RKO (cell line): ENCODE results near the gene LITAFD.
"Not testable (repeated sequence)": the region's sequence is repeated elsewhere in the genome, so short reads cannot be mapped to it uniquely, and the experiment has no call there.

Source experiments
- DNase-seq: peaks from one replicate; pipeline ENCODE4 v3.0.0-alpha.2; 2016; ENCODE audit warnings: low spot score

LITAFD gene

GRCh38 chr16:8858994-8859912 is 22.9 kb upstream of the LITAFD start:
- DNase-seq: no peak

- no peak for DNase-seq
Observed at GRCh38 chr16:8859913-8860881, 22.0 kb upstream of the LITAFD start.

GRCh38 chr16:8861563-8862308 is 20.4 kb upstream of the LITAFD start:
- no peak for DNase-seq

GRCh38 chr16:8862309-8863130 is 19.6 kb upstream of the LITAFD start:
- no peak for DNase-seq

- peak; percentile 42 for DNase-seq
Observed at GRCh38 chr16:8863594-8864424, 18.3 kb upstream of the LITAFD start.

- DNase-seq: no peak
Observed at GRCh38 chr16:8864480-8865110, 17.6 kb upstream of the LITAFD start.

- no peak for DNase-seq
Observed at GRCh38 chr16:8865145-8865882, 16.8 kb upstream of the LITAFD start.

- DNase-seq: no peak
Observed at GRCh38 chr16:8866118-8866883, 15.8 kb upstream of the LITAFD start.

GRCh38 chr16:8866884-8867215 is 15.3 kb upstream of the LITAFD start:
- no peak for DNase-seq

- DNase-seq: no peak
Observed at GRCh38 chr16:8867216-8867931, 14.8 kb upstream of the LITAFD start.

- peak; percentile 37 for DNase-seq
Observed at GRCh38 chr16:8867932-8868415, 14.2 kb upstream of the LITAFD start.

- DNase-seq: peak; percentile 91
Observed at GRCh38 chr16:8868416-8869211, 13.5 kb upstream of the LITAFD start, which contains the start of gene CARHSP1. CARHSP1 (minus strand) TSS chr16:8869006; CDS start chr16:8859328, 9,678 bp downstream.

GRCh38 chr16:8869212-8869987 is 12.8 kb upstream of the LITAFD start:
- peak; percentile 46 for DNase-seq

GRCh38 chr16:8869988-8870241 is 12.2 kb upstream of the LITAFD start:
- DNase-seq: not testable (repeated sequence)

- no peak for DNase-seq
Observed at GRCh38 chr16:8872071-8872470, 10.1 kb upstream of the LITAFD start.
